GM21515 (cell line): ENCODE data around the gene ZFAND6.
"Not testable (repeated sequence)": the region's sequence is repeated elsewhere in the genome, so short reads cannot be mapped to it uniquely, and the experiment has no call there.

Experiments
- ATAC-seq: cut with Tn5 transposase; IDR thresholded peaks from one replicate; pipeline ENCODE4 v1.9.1; 2021; ENCODE audit not compliant: unreplicated experiment

The ZFAND6 gene

DNA sequence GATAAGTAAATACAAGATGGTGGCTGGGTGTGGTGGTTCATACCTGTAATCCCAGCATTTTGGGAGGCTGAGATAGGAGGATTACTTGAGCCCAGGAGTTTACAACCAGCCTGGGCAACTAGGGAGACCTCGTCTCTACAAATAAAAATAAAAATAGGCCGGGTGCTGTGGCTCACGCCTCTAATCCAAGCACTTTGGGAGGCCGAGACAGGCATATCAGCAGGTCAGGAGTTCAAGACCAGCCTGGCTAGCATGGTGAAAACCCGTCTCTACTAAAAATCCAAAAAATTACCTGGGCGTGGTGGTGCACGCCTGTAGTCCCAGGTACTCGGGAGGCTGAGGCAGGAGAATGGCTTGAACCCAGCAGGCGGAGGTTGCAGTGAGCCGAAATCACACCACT, 14.3 kb upstream of the ZFAND6 start:
- not testable (repeated sequence) for ATAC-seq

DNA sequence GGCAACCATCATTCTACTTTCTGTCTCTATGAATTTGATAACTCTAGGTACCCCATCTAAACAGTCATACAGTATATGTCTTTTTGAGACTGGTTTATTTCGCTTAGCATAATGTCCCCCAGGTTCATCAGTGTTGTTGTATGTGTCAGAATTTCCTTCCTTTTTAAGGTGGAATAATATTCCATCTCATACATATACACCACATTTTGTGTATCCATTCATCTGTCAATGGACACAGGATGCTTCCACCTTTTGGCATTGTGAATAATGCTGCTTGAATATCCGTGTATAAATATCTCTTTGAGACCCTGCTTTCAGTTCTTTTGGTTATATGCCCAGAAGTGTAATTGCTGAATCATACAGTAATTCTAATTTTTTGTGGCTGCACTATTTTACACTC, 10.4 kb upstream of the ZFAND6 start:
- ATAC-seq = no peak

DNA sequence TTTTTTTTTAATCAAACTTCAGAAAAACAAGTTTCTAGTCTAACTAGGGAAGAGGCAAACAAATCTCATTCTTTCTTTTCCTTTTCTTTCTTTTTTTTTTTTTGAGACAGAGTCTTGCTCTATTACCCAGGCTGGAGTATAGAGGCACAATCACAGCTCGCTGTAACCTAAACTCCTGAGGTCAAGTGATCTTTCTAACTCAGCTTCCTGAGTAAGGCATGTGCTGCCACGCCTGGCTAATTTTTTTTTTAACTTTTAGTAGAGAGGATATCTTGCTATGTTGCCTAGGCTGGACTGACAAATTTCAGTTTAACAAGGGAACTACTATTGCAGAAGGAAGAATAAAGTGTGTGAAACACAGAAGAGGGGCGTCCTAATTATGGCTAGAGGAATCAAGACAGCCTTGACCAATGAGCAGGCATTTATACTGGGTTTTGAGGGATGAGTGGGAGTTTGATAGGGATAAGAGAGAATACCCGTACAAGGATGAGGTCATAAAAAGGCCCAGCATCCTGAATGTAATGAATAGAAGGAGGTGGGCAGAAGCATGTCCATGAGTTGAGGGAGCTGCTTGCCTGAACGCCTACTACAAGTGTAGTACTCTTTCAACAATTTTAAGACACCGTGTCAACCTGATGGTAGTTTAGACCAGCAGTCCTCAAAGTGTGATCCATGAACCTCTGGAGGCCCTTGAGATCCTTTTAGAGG, 6.7 kb upstream of the ZFAND6 start:
- ATAC-seq = no peak

DNA sequence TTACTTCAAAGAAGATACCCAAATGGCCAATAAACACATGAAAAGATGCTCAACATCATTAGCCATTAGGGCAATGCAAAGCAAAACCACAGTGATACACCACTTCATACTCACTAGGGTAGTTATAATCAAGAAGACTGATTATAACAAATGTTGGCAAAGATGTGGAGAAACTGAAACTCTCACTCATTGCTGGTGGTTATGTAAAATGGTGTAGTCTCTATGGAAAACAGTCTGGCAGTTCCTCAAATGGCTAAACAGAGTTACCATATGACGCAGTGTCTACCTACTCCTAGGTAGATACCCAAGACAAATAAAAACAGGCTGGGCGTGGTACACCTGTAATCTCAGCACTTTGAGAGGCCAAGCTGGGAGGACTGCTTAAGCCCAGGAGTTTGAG, 3.5 kb upstream of the ZFAND6 start:
- ATAC-seq = no peak

DNA sequence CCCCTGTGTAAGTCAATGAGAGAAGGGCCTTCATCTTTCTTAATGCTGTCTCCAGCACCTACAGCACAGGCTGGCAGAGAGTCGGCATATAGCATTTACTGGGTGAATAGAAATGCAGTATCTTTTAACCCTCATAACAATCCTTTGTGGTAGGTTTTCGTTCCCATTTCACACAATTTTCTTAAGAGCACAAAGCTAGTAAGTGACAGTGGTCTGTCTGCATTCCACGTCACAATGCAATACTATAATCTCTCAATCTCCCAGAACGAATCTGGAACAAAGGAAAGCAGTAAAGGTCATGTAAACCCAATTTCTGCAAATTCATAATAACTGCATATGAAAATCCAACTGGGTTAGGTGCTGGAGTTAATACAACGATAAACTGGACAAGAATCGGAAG, 1.4 kb upstream of the ZFAND6 start:
- no peak for ATAC-seq

DNA sequence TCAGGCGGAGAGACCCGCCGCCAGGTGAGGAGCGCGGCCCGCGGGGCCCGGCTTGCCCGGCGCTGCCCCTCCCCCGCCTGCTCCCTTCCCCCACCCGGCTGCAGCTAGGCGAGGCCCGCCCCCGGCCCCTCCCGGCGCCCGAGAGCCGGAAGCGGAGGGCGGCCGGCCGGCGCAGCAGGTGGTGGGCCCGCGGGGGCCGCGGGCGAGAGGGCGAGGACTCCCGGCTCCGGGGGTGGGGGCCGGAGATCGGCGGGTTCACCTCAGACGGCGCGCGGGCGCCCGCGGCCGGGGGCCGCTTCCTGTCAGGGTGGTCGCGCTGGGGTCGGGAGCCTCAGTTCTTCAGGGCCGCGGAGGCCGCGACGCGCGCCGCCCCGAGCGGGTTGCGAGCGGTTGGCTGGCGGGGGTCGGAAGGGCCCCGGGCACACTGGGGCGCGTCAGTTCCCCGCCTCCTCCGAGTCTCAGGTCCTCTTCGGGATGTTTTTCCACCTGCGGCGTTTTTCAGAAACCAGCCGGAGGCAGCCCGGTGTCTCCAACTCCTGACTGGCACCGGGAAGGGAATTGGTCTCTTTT, 395 bp downstream of the ZFAND6 start:
- peak; percentile 54 for ATAC-seq

DNA sequence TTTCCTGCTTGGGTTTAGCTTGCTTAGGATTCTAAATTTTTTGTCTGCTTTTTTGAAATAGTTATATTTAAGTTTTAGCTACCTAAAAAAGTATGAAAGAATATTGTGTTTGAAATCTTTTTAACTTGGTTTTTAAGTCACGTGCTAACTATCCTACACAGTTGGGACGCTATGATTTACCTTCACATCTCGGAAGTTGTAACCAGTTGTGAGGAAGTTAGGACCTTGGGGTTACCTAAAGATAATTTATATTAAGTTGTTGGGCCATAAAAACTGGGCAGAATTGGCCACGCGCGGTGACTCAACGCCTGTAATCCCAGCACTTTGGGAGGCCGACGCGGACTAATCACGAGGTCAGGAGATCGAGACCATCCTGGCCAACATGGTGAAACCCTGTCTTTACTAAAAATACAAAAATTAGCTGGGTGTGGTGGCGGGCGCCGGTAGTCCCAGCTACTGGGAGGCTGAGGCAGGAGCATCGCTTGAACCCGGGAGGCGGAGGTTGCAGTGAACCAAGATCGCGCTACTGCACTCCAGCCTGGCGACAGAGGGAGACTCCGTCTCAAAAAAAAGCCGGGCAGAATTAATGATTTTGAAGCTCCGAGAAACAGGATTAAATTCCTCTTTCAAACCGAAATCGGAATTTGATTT, 1.0 kb downstream of the ZFAND6 start:
- ATAC-seq = no peak

DNA sequence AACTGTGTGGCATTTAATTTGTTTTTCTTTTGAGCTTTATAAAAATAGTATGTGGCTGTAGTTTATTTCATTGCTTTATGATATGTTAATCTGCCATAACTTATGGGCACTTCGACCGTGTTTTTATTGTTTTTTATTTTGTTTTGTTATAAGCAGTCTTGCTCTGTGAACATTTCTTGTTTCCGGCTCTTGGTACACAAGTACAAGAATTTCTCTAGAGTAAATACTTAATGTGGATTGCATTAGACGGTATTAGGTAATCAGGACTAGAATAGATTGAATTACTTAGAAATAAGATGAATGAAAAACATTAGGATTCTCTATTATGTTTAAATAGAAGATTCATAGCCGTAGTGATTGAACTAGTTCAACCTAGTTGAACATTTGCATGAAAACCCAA, 2.1 kb downstream of the ZFAND6 start:
- no peak for ATAC-seq

DNA sequence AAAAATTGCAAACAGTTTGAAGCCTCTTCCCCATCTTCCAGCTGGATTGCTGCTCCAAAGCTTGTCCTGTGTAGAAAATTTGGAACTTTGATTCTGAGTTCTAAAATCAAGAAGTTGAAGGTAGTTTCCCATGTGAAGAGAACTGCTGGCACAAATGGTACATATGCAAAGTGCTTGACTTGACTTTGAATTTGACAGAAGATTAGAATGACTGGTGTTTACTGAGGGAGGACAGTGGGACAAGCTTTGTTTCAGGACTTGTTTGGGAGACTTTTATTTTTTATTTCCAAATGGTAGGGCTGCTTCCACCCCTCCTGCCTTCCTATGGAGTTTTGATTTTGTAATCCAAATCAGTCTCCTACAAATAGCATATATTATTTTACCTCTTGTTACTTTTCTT, 7.4 kb downstream of the ZFAND6 start:
- no peak for ATAC-seq

DNA sequence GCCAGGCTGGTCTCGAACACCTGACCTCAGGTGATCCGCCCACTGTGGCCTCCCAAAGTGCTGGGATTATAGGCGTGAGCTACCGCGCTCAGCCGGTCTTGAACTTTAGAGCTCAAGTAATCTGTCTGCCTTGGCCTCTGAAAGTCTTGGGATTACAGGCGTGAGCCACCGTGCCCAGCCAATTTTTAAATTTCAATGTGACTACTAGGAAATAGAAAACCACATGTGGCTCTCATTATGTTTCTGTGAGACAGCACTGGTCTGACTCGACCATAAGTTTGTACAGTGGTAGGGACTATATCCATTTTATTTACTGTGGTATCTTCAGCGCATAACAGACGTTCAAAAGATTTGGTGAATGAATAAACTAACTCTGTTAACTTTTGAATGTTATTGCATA, 9.1 kb downstream of the ZFAND6 start:
- no peak for ATAC-seq

DNA sequence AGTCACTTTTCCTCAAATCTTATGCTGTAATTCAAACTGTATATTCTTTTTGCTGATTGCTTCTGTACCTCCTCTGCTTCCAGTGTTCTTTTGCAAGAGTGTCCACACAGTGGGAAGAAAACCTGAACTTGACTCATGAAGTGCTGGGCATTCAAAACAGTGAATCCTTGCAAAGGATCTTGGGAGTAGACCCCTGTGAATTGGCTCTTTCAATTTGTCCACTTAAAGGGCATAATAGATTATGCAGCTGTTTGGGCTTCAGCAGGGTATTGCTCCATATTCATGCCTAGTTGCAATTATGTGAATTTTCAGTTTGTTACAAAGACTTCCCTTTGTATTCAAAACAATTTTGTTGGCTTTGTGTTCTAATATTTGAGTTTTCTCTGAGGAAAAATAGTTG, 11.4 kb downstream of the ZFAND6 start:
- ATAC-seq = no peak

DNA sequence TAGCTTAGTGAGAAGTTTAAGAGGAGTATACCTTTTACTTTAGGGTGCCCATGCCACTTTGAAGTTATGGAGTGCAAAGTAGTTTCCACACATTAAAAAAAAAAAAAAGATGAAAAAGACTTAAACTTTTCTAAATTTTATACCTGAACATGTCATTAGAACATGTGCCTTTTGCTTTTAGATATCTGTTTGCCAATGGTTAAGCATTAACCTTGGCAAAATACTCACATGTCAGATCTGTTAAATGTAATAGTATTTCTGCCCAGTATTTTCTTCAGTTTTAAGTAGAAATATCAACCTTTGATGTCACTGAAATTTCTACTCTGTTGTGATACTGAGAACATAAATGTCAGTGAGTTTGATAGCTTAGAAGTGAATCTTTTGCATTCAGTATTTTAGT, 12.2 kb downstream of the ZFAND6 start:
- ATAC-seq = no peak

DNA sequence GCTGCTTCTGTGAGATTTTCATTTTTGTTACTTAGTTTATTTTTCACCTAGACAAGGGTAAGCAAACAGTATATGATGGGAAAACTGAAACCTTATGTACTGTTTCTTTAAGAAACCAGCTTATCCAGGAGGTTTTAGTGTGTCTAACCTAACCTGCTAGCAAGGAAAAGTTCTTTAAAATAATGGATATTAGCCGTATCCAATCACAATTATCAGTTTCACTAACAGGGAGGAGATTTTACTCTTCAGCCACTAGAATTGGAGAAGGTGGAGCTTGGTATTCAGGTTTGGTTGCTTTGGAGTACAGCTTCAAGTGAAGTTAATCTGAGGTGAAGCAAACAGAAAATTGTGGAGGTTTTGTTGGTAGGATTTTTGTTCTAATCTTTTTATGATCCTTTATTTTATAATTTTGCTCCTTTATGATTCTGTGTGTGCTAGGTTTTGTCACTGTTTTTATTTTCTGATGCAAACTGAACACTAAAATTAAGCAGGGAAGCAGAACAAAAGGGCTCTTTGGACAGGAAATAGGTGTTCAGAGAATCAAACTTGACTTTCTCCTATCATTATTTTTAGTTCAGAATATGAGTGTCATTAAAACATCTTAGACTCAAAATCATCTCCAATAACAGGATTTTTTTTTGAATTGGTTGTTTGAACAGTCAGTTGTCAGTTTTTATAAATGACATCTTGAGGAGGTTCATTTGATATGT, 13.0 kb downstream of the ZFAND6 start:
- peak; percentile 60 for ATAC-seq

DNA sequence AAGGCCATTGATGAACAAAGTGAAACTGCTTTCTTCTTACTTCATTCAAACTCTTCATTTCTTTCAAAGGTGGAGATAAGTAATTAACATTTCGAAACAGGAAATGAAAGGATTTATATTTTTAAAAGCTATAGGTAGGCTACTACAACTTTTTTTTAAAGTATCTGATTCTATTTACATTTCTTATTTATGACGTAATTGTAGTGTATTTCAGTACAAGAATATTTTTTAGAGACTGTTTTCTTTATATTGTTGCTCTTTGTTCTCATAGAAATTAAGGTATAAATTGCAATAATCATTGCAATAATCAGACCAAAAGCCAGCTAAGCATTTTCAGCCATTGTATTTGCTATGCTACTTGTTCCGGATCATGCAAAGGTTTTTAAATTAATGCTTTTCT, 13.7 kb downstream of the ZFAND6 start:
- no peak for ATAC-seq

DNA sequence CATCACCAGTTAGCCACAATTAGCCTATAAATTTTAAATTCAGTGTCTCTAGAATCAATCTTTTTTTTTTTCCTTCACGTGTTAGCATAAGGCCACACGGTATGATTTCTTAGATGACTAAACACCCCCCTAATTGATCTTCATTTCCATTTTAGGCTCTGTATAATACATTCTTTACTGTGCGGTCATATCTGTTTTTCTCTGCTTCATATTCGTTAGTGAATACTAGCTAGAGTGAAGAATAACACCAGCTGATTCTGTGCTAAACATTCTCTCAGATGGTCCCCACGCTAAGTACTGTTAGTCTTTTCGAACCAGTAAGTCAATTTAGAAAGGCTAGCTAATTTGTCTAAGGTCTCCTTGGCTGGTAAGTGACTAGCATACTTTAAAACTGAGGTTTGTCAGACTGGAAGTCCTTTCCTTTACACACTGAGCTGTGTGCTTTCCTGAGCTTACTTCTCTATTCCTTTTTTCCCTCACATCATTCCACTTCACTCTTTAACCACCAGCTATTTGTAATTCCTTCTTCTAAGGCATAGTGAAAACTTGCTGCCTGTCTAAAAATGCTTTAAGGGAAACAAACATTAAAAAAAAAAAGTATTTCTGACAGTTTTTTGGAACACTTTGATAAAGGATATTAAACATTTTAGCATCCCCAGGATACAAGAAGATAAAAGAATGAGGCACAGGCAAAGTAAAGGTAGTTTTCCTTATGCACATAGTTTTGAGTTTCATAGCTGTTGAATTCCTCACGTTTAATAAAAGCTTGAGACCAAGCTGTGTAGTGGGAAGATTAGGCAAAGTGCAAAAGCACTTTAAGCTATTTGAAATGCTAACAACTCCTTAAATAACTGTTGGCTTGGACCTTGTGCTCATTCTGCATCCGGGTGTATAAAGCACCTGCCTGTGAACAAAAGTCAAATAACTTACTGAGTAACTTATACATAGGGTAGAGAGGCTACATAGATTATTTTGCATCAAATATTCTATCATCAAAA, 17.1 kb downstream of the ZFAND6 start:
- no peak for ATAC-seq

DNA sequence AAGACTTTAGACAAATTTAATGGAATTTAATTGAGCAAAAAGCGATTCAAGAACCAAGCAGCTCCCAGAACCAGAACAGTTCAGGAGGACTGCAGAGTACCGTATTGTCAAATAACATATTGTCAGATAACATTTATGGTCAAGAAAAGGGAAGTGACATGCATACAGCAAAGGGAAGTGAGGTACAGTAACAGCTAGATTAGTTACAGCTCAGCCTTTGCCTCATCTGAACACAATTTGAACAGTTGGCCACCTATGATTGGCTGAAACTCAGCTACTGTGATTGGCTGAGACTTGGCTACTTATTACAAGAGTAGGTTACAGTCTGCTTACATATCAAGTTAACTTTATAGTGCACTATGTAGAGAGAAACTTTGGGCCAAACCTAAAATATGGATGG, 21.9 kb downstream of the ZFAND6 start:
- no peak for ATAC-seq

DNA sequence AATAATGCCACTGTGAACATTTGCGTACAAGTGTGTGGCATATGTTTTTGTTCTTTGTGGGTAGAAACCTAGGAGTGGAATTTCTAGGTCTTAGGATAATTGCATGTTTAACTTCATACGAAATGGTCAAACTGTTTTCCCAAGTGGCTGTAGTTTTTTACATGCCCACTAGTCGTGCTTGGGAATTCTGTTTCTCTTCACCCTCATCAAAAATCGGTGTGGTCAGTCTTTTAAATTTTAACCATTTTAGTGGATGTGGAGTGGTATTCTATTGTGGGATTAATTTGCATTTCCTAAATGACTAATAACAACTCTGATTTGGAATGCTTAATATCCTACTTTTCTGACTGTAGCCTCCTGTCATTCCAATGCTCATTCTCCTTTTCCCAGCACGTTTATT, 27.6 kb downstream of the ZFAND6 start:
- no peak for ATAC-seq

DNA sequence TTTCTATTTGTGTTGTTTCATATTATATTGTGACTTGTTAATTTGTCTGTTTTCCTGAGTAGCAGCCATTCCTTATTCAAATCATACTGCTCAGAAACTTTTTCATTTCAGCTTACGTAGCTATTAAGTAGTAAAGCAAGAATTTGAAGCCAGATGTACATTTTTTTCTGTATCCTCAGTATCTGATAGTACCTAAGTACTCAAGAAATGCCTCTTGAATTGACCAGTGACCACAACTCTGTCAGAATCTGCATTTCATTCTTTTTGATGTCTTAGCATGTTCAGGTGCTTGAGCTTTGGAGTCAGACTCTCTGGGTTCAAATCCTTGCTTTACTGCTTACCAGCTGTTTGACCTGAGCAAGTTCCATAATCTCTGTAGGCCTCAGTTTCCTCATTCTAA, 30.6 kb downstream of the ZFAND6 start:
- no peak for ATAC-seq

DNA sequence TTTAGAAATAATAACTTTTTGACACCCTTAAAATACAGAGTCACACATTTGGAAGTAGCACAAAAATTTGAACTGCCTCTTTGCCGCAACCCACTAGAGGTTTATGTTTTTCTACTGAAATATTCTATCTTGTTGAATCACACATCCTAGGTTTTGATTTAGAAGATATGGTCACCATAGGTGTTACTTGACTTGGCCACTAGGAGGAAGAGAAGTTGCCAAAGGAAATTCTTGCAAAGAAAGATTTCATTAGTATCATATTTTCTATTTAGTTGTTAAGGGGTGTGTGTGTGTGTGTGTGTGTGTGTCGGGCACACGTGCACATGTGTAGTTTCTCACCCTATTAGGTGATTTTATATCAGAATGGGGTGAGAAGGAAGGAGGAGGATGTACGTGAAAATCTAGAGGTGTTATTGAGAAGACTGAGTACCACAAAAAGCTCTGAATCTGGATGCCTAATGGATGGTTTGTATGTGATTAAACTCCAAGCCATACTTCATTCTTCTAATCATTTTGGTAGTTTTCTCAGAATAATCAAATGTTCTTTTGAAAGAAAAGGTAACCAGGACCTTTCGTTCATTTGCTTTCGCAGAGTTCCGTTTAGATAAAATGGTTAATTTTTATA, 31.5 kb downstream of the ZFAND6 start:
- ATAC-seq = no peak

DNA sequence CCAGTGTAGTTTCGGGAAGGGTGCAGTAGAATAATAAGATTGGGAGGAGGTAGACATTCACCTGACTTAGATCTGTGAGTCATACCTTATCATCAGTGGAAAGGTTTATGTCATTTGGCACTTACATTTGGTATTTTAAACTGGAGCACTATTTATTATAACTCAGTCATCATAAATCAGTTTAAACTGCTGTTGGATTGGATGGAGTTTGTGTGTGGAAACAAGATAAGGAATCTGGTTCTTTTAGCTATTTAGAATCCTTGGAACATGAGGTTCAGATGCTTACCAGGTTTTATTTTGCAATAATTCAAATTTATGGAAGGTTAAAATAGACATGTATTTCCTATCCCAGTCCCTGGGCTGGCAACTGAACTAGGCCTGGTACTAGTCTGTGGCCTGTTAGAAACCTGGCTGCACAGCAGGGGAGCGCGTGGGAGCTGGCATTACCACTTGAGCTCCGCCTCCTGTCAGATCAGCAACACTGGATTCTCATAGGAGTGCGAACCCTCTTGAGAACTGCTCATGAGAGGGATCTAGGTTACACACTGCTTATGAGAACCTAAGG, 34.5 kb downstream of the ZFAND6 start:
- ATAC-seq = no peak
